WTC11 (cell line): ENCODE results near the gene ZNF648. TPM values are rescaled to one million over a fixed set of nuclear protein-coding genes. Genes with fewer than 3 reads are reported as not detected.
"Not testable (repeated sequence)": the region's sequence is repeated elsewhere in the genome, so short reads cannot be mapped to it uniquely, and the experiment has no call there.

Experiments used
- ATAC-seq: fragments of 200-7000 bp; cut with Tn5 transposase; 2 replicates; pipeline ENCODE4 v1.10.0; 2021; ENCODE audit warnings: mild to moderate bottlenecking, moderate library complexity
- CTCF ChIA-PET: fragments of 300-600 bp; sonication (Branson Sonifier 250); formaldehyde crosslinking; loops from one replicate; lab custom pipeline; 2021; ENCODE audit warnings: antibody characterized with exemption; lab: Charles Lee
- POLR2A ChIA-PET: fragments of 350-600 bp; sonication (Branson Sonifier 250); formaldehyde crosslinking; loops from one replicate; lab custom pipeline; 2021; ENCODE audit warnings: antibody characterized with exemption; lab: Charles Lee
- DNase-seq: peaks from one replicate; pipeline ENCODE4 v3.0.0; 2021; ENCODE audit warnings: low spot score
- H3K27ac Mint-ChIP-seq: 2 replicates; pipeline ENCODE4 v1.8.0; 2021; ENCODE audit warnings: mixed read lengths
- H3K27me3 Mint-ChIP-seq: 2 replicates; pipeline ENCODE4 v1.8.0; 2021; ENCODE audit warnings: low read depth, mild to moderate bottlenecking, moderate library complexity, mixed read lengths
- H3K36me3 Mint-ChIP-seq: 2 replicates; pipeline ENCODE4 v1.8.0; 2021; ENCODE audit warnings: mixed read lengths
- H3K4me1 Mint-ChIP-seq: 2 replicates; pipeline ENCODE4 v1.8.0; 2022; ENCODE audit warnings: mixed read lengths
- H3K4me3 Mint-ChIP-seq: 2 replicates; pipeline ENCODE4 v1.8.0; 2021; ENCODE audit warnings: mild to moderate bottlenecking, moderate library complexity, mixed read lengths
- H3K9me3 Mint-ChIP-seq: 2 replicates; pipeline ENCODE4 v1.8.0; 2021; ENCODE audit warnings: mixed read lengths
- ATF3 ChIP-seq: sonication (generic); formaldehyde crosslinking; conservative IDR thresholded peaks from 2 replicates; pipeline ENCODE4 v1.8.1; 2022; ENCODE audit warnings: mild to moderate bottlenecking, missing genetic modification reagents
- E2F4 ChIP-seq: sonication (generic); formaldehyde crosslinking; IDR thresholded peaks from 2 replicates; pipeline ENCODE4 v1.8.1; 2022; ENCODE audit warnings: low read depth, mild to moderate bottlenecking, moderate library complexity, missing genetic modification reagents, borderline replicate concordance
- EMX1 ChIP-seq: fragments of 250-450 bp; sonication (Bioruptor Pico); IDR thresholded peaks from 2 replicates; pipeline ENCODE4 v1.8.0; 2021; ENCODE audit warnings: mild to moderate bottlenecking
- FOXJ3 ChIP-seq: sonication (generic); formaldehyde crosslinking; IDR thresholded peaks from 2 replicates; pipeline ENCODE4 v1.9.0; 2021; ENCODE audit warnings: missing genetic modification reagents, mild to moderate bottlenecking, borderline replicate concordance
- FOXP1 ChIP-seq: sonication (generic); formaldehyde crosslinking; IDR thresholded peaks from 2 replicates; pipeline ENCODE4 v1.8.0; 2022; ENCODE audit warnings: missing genetic modification reagents, mild to moderate bottlenecking, moderate library complexity, borderline replicate concordance
- FOXP4 ChIP-seq: sonication (generic); formaldehyde crosslinking; IDR thresholded peaks from 2 replicates; pipeline ENCODE4 v1.8.0; 2022; ENCODE audit warnings: mild to moderate bottlenecking, missing genetic modification reagents
- GABPB1 ChIP-seq: sonication (generic); formaldehyde crosslinking; IDR thresholded peaks from 2 replicates; pipeline ENCODE4 v1.8.1; 2023; ENCODE audit warnings: mild to moderate bottlenecking, missing genetic modification reagents
- GTF2I ChIP-seq: fragments of 250-450 bp; sonication (Bioruptor Pico); conservative IDR thresholded peaks from 2 replicates; pipeline ENCODE4 v1.4.0; 2021; ENCODE audit warnings: mild to moderate bottlenecking
- HMGA2 ChIP-seq: fragments of 250-450 bp; sonication (Bioruptor Pico); IDR thresholded peaks from 2 replicates; pipeline ENCODE4 v1.4.0; 2021; ENCODE audit warnings: mild to moderate bottlenecking, moderate library complexity
- IRF1 ChIP-seq: sonication (generic); formaldehyde crosslinking; IDR thresholded peaks from 2 replicates; pipeline ENCODE4 v1.8.0; 2023; ENCODE audit warnings: missing genetic modification reagents
- KAT7 ChIP-seq: sonication (generic); formaldehyde crosslinking; IDR thresholded peaks from 2 replicates; pipeline ENCODE4 v1.8.1; 2023; ENCODE audit warnings: missing genetic modification reagents, mild to moderate bottlenecking, borderline replicate concordance
- MXD4 ChIP-seq: fragments of 250-450 bp; sonication (Bioruptor Pico); IDR thresholded peaks from 2 replicates; pipeline ENCODE4 v1.8.0; 2021; ENCODE audit warnings: mild to moderate bottlenecking, moderate library complexity, borderline replicate concordance
- MYBL2 ChIP-seq: sonication (generic); formaldehyde crosslinking; IDR thresholded peaks from 2 replicates; pipeline ENCODE4 v1.8.1; 2023; ENCODE audit warnings: mild to moderate bottlenecking, moderate library complexity, missing genetic modification reagents
- RORB ChIP-seq: fragments of 250-450 bp; sonication (Bioruptor Pico); IDR thresholded peaks from 2 replicates; pipeline ENCODE4 v1.9.0; 2021; ENCODE audit warnings: mild to moderate bottlenecking
- TEAD1 ChIP-seq: sonication (generic); formaldehyde crosslinking; IDR thresholded peaks from 2 replicates; pipeline ENCODE4 v1.8.0; 2022; ENCODE audit warnings: mild to moderate bottlenecking, missing genetic modification reagents
- TEAD4 ChIP-seq: sonication (generic); formaldehyde crosslinking; IDR thresholded peaks from 2 replicates; pipeline ENCODE4 v1.8.0; 2022; ENCODE audit warnings: mild to moderate bottlenecking, missing genetic modification reagents
- USF2 ChIP-seq: sonication (generic); formaldehyde crosslinking; IDR thresholded peaks from 2 replicates; pipeline ENCODE4 v1.8.1; 2023; ENCODE audit warnings: mild to moderate bottlenecking, missing genetic modification reagents, moderate library complexity
- ZBTB43 ChIP-seq: sonication (generic); formaldehyde crosslinking; IDR thresholded peaks from 2 replicates; pipeline ENCODE4 v1.8.1; 2023; ENCODE audit warnings: mild to moderate bottlenecking, missing genetic modification reagents
- ZNF281 ChIP-seq: sonication (generic); formaldehyde crosslinking; IDR thresholded peaks from 2 replicates; pipeline ENCODE4 v1.8.0; 2023; ENCODE audit warnings: mild to moderate bottlenecking, missing genetic modification reagents
- ZNF396 ChIP-seq: fragments of 250-450 bp; sonication (Bioruptor Pico); IDR thresholded peaks from 2 replicates; pipeline ENCODE4 v1.8.0; 2021; ENCODE audit warnings: mild to moderate bottlenecking, moderate library complexity, borderline replicate concordance
- ZNF423 ChIP-seq: fragments of 250-450 bp; sonication (Bioruptor Pico); IDR thresholded peaks from 2 replicates; pipeline ENCODE4 v2.1.2; 2022; ENCODE audit warnings: mild to moderate bottlenecking, moderate library complexity
- total RNA-seq: library from RNA; stranded (reverse); gene quantifications from 3 replicates; pipeline ENCODE4 v1.2.3, GENCODE V29; 2021

Gene ZNF648
- total RNA-seq, 1 experiment from 2014 or later = 0.17 TPM

GRCh38 chr1:182095946-182096345, 34.4 kb upstream of the ZNF648 start:
- no peak overlapping the region for H3K27ac Mint-ChIP-seq
- H3K27me3 Mint-ChIP-seq = no peaks in the 10 kb centered on the region; the same call in none of the 2 replicates
- ChIA-PET POLR2A (no interaction called here), CTCF (interaction anchor here (0.6 to 0.9 kb wide), 3 partner anchors 11 to 303 kb away, joined by 3 read pairs; no protein-coding TSS in a partner anchor)
- H3K4me1 Mint-ChIP-seq = peaks cover 18% of the 10 kb centered on the region
- H3K4me3 Mint-ChIP-seq = no peak overlapping the region
- H3K36me3 Mint-ChIP-seq = peaks cover 21% of the 10 kb centered on the region
- TF ChIP-seq EMX1 (CRISPR knock-in tag) = no peak
- TF ChIP-seq MXD4 = no peak
- no peak for TF ChIP-seq ZNF423 (CRISPR knock-in tag)
- no peak for TF ChIP-seq MYBL2
- no peak for TF ChIP-seq KAT7
- no peak for TF ChIP-seq IRF1
- no peak for TF ChIP-seq TEAD1 (CRISPR knock-in tag)
- TF ChIP-seq ZNF281 (CRISPR knock-in tag) = no peak
- TF ChIP-seq HMGA2 (CRISPR knock-in tag) = no peak
- no peak for TF ChIP-seq ZNF396 (CRISPR knock-in tag)
- TF ChIP-seq FOXP4 = no peak
- TF ChIP-seq GABPB1 (CRISPR knock-in tag) = no peak
- TF ChIP-seq TEAD4 (CRISPR knock-in tag) = no peak
- no peak for TF ChIP-seq FOXP1 (CRISPR knock-in tag)
- no peak for TF ChIP-seq GTF2I (CRISPR knock-in tag)
- TF ChIP-seq ATF3 = no peak
- ATAC-seq (no peak), DNase-seq (no peak)
- H3K9me3 Mint-ChIP-seq = peaks cover 26% of the 10 kb centered on the region

GRCh38 chr1:182094514-182095005, 33.0 kb upstream of the ZNF648 start:
- POLR2A ChIA-PET, H3K27ac Mint-ChIP-seq, H3K27me3 Mint-ChIP-seq, ATAC-seq, H3K4me1 Mint-ChIP-seq, H3K4me3 Mint-ChIP-seq, DNase-seq: not testable (repeated sequence)
- Mint-ChIP-seq H3K36me3 (peaks cover 13% of the 10 kb centered on the region), H3K9me3 (peaks cover 17% of the 10 kb centered on the region)
- CTCF ChIA-PET = interaction anchor here (0.6 to 1.5 kb wide), 3 partner anchors 9 to 19 kb away, joined by 3 to 5 read pairs (median 4); no protein-coding TSS in a partner anchor

- ATAC-seq = no peak
- DNase-seq = no peak
- no peaks in the 10 kb centered on the region; the same call in none of the 2 replicates for H3K27me3 Mint-ChIP-seq
- ChIA-PET CTCF (interaction anchor here (1.2 to 1.5 kb wide), 2 partner anchors 9 to 13 kb away, joined by 3 to 5 read pairs; no protein-coding TSS in a partner anchor), POLR2A (no interaction called here)
- H3K9me3 Mint-ChIP-seq = peaks cover 9% of the 10 kb centered on the region
- H3K36me3 Mint-ChIP-seq = peaks cover 6% of the 10 kb centered on the region; the same call in 1 of the 2 replicates
- H3K27ac Mint-ChIP-seq = no peak overlapping the region; the same call in 1 of the 2 replicates
- no peak overlapping the region for H3K4me3 Mint-ChIP-seq
- peaks cover 9% of the 10 kb centered on the region for H3K4me1 Mint-ChIP-seq
- TF ChIP-seq RORB (CRISPR knock-in tag) (no peak), FOXJ3 (no peak), ZNF396 (CRISPR knock-in tag) (no peak), E2F4 (CRISPR knock-in tag) (no peak), ZBTB43 (CRISPR knock-in tag) (no peak), USF2 (CRISPR knock-in tag) (no peak)
Measured at GRCh38 chr1:182093781-182094180, 32.3 kb upstream of the ZNF648 start.
